Activated CD4-positive, alpha-beta T cell treated with anti-CD3 and anti-CD28 coated beads, Interleukin-2, amount 10 ng/mL, durations not matched to agents 24 days and 14 days (primary cell): ENCODE data around the gene SBK2. TPM values are rescaled to one million over a fixed set of nuclear protein-coding genes. Genes with fewer than 3 reads are reported as not detected.
A peak's percentile ranks its signal among the peaks of the same experiment; 100 is the strongest.
"Not testable (repeated sequence)": the region's sequence is repeated elsewhere in the genome, so short reads cannot be mapped to it uniquely, and the experiment has no call there.

Experiments
- DNase-seq: peaks from one replicate; pipeline ENCODE4 v3.0.0; 2022
- H3K27ac Mint-ChIP-seq: one replicate; pipeline ENCODE4 v1.8.0; 2022; ENCODE audit warnings: mild to moderate bottlenecking, mixed read lengths
- H3K27me3 Mint-ChIP-seq: one replicate; pipeline ENCODE4 v1.8.0; 2022; ENCODE audit warnings: mixed read lengths
- H3K36me3 Mint-ChIP-seq: one replicate; pipeline ENCODE4 v1.8.0; 2022; ENCODE audit warnings: low read depth, mild to moderate bottlenecking, mixed read lengths
- H3K4me1 Mint-ChIP-seq: one replicate; pipeline ENCODE4 v1.8.0; 2021; ENCODE audit warnings: mixed read lengths
- H3K4me3 Mint-ChIP-seq: one replicate; pipeline ENCODE4 v1.8.0; 2022; ENCODE audit warnings: mild to moderate bottlenecking, moderate library complexity, mixed read lengths
- H3K9me3 Mint-ChIP-seq: one replicate; pipeline ENCODE4 v1.8.0; 2021; ENCODE audit warnings: mixed read lengths
- intact Hi-C: fragments of 100-400 bp; cut with micrococcal nuclease; formaldehyde crosslinking; loops from one replicate; pipeline ENCODE4 v1.15.1; 2023
- total RNA-seq: library from RNA; stranded (reverse); gene quantifications from 2 replicates; pipeline ENCODE4 v1.2.3, GENCODE V29; 2022

SBK2 gene
- total RNA-seq, 1 donor from 2014 or later: not detected

- intact Hi-C loops: loop anchor here (1.0 to 2.0 kb wide), 4 partner anchors 64 to 114 kb away; partner anchors contain the start of genes ZNF579 and ZNF784
- H3K9me3 Mint-ChIP-seq: no peaks in the 10 kb centered on the region
Observed at GRCh38 chr19:55516878-55517620, 19.9 kb downstream of the SBK2 start.

GRCh38 chr19:55508120-55508519 lies 28.8 kb downstream of the SBK2 start:
- H3K27ac Mint-ChIP-seq: no peak overlapping the region

More at GRCh38 chr19:55516878-55517620, 19.9 kb downstream of the SBK2 start:
- H3K4me1 Mint-ChIP-seq: peaks cover 3% of the 10 kb centered on the region
- H3K27ac Mint-ChIP-seq: no peak overlapping the region
- H3K36me3 Mint-ChIP-seq: no peaks in the 10 kb centered on the region
- peaks cover 3% of the 10 kb centered on the region for H3K27me3 Mint-ChIP-seq
- peak; percentile 97 for DNase-seq
- peak overlapping the region; percentile 72 for H3K4me3 Mint-ChIP-seq

GRCh38 chr19:55504981-55505380 lies 32.0 kb downstream of the SBK2 start:
- intact Hi-C loops: loop anchor here (1.0 to 5.0 kb wide), 3 partner anchors 38 to 364 kb away; no protein-coding TSS in a partner anchor
- Mint-ChIP-seq H3K27me3 (peaks cover 6% of the 10 kb centered on the region), H3K27ac (no peak overlapping the region), H3K9me3 (peaks cover 7% of the 10 kb centered on the region), H3K36me3 (peaks cover 11% of the 10 kb centered on the region), H3K4me1 (peaks cover 20% of the 10 kb centered on the region), H3K4me3 (no peak overlapping the region)
- DNase-seq: no peak

More at GRCh38 chr19:55508120-55508519, 28.8 kb downstream of the SBK2 start:
- H3K27me3 Mint-ChIP-seq: peaks cover 6% of the 10 kb centered on the region
- H3K4me1 Mint-ChIP-seq: peaks cover 10% of the 10 kb centered on the region
- H3K4me3 Mint-ChIP-seq: no peak overlapping the region
- intact Hi-C loops: no loop called here
- H3K9me3 Mint-ChIP-seq: peaks cover 6% of the 10 kb centered on the region
- peaks cover 4% of the 10 kb centered on the region for H3K36me3 Mint-ChIP-seq
- DNase-seq: no peak

GRCh38 chr19:55504252-55504603 lies 32.7 kb downstream of the SBK2 start:
- intact Hi-C loops: loop anchor here (1.0 to 5.0 kb wide), 3 partner anchors 37 to 363 kb away; no protein-coding TSS in a partner anchor
- Mint-ChIP-seq H3K36me3 (peaks cover 11% of the 10 kb centered on the region), H3K9me3 (peaks cover 7% of the 10 kb centered on the region), H3K4me3 (peak overlapping the region; percentile 85), H3K4me1 (peaks cover 20% of the 10 kb centered on the region), H3K27ac (peak overlapping the region; percentile 84), H3K27me3 (peaks cover 6% of the 10 kb centered on the region)
- no peak for DNase-seq

- intact Hi-C loops: loop anchor here (1.0 to 5.0 kb wide), 3 partner anchors 36 to 362 kb away; no protein-coding TSS in a partner anchor
- H3K9me3 Mint-ChIP-seq: peaks cover 7% of the 10 kb centered on the region
- H3K4me1 Mint-ChIP-seq: peaks cover 20% of the 10 kb centered on the region
- peak; percentile 98 for DNase-seq
- H3K27ac Mint-ChIP-seq: peak overlapping the region; percentile 84
- peaks cover 6% of the 10 kb centered on the region for H3K27me3 Mint-ChIP-seq
- H3K4me3 Mint-ChIP-seq: peak overlapping the region; percentile 85
- peaks cover 11% of the 10 kb centered on the region for H3K36me3 Mint-ChIP-seq
Observed at GRCh38 chr19:55503502-55504251, 33.3 kb downstream of the SBK2 start.

GRCh38 chr19:55503157-55503501 lies 33.8 kb downstream of the SBK2 start:
- no peak for DNase-seq
- H3K4me3 Mint-ChIP-seq: peak overlapping the region; percentile 85
- peaks cover 7% of the 10 kb centered on the region for H3K9me3 Mint-ChIP-seq
- peaks cover 20% of the 10 kb centered on the region for H3K4me1 Mint-ChIP-seq
- peak overlapping the region; percentile 84 for H3K27ac Mint-ChIP-seq
- H3K27me3 Mint-ChIP-seq: peaks cover 6% of the 10 kb centered on the region
- peaks cover 11% of the 10 kb centered on the region for H3K36me3 Mint-ChIP-seq
- intact Hi-C loops: loop anchor here (5.0 kb wide), 1 partner anchor 201 kb away; no protein-coding TSS in a partner anchor

GRCh38 chr19:55502197-55502952 lies 34.6 kb downstream of the SBK2 start:
- H3K36me3 Mint-ChIP-seq: peaks cover 11% of the 10 kb centered on the region
- H3K4me1 Mint-ChIP-seq: peaks cover 20% of the 10 kb centered on the region
- H3K4me3 Mint-ChIP-seq: peak overlapping the region; percentile 13
- intact Hi-C loops: loop anchor here (5.0 kb wide), 1 partner anchor 200 kb away; no protein-coding TSS in a partner anchor
- peaks cover 4% of the 10 kb centered on the region for H3K27me3 Mint-ChIP-seq
- no peak overlapping the region for H3K27ac Mint-ChIP-seq
- DNase-seq: no peak
- peaks cover 7% of the 10 kb centered on the region for H3K9me3 Mint-ChIP-seq

GRCh38 chr19:55500368-55500952 lies 36.5 kb downstream of the SBK2 start:
- H3K36me3 Mint-ChIP-seq: peaks cover 11% of the 10 kb centered on the region

GRCh38 chr19:55498246-55498840 lies 38.6 kb downstream of the SBK2 start:
- intact Hi-C loops: no loop called here
- no peaks in the 10 kb centered on the region for H3K27me3 Mint-ChIP-seq
- H3K9me3 Mint-ChIP-seq: peaks cover 3% of the 10 kb centered on the region
- peak overlapping the region; percentile 43 for H3K27ac Mint-ChIP-seq
- peaks cover 8% of the 10 kb centered on the region for H3K36me3 Mint-ChIP-seq
- no peak for DNase-seq
- peaks cover 14% of the 10 kb centered on the region for H3K4me1 Mint-ChIP-seq
- H3K4me3 Mint-ChIP-seq: no peak overlapping the region

More at GRCh38 chr19:55500368-55500952, 36.5 kb downstream of the SBK2 start:
- H3K4me3 Mint-ChIP-seq: no peak overlapping the region
- H3K4me1 Mint-ChIP-seq: peaks cover 20% of the 10 kb centered on the region
- H3K27me3 Mint-ChIP-seq: peaks cover 4% of the 10 kb centered on the region
- H3K9me3 Mint-ChIP-seq: peaks cover 7% of the 10 kb centered on the region
- intact Hi-C loops: loop anchor here (5.0 kb wide), 1 partner anchor 198 kb away; no protein-coding TSS in a partner anchor
- DNase-seq: no peak
- H3K27ac Mint-ChIP-seq: no peak overlapping the region

- no peak for DNase-seq
- Mint-ChIP-seq H3K27ac (no peak overlapping the region), H3K4me3 (no peak overlapping the region), H3K9me3 (no peaks in the 10 kb centered on the region), H3K27me3 (no peaks in the 10 kb centered on the region), H3K36me3 (peaks cover 6% of the 10 kb centered on the region), H3K4me1 (peaks cover 12% of the 10 kb centered on the region)
- intact Hi-C loops: no loop called here
Observed at GRCh38 chr19:55497763-55498162, 39.2 kb downstream of the SBK2 start.

- H3K9me3 Mint-ChIP-seq, H3K4me3 Mint-ChIP-seq, DNase-seq, H3K36me3 Mint-ChIP-seq, intact Hi-C loops, H3K27me3 Mint-ChIP-seq, H3K27ac Mint-ChIP-seq, H3K4me1 Mint-ChIP-seq: not testable (repeated sequence)
Observed at GRCh38 chr19:55496820-55497219, 40.1 kb downstream of the SBK2 start.

GRCh38 chr19:55495646-55496349 lies 41.1 kb downstream of the SBK2 start:
- Mint-ChIP-seq H3K36me3 (no peaks in the 10 kb centered on the region), H3K27ac (no peak overlapping the region), H3K9me3 (no peaks in the 10 kb centered on the region), H3K27me3 (peaks cover 3% of the 10 kb centered on the region), H3K4me1 (peaks cover 3% of the 10 kb centered on the region), H3K4me3 (no peak overlapping the region)
- DNase-seq: no peak
- intact Hi-C loops: no loop called here
